Stimulated activated CD8-positive, alpha-beta memory T cell treated with anti-CD3 and anti-CD28 coated beads, Interleukin-4, amount 100 ng/mL, for 48 hours (primary cell): Measurements from ENCODE around the gene IFT74.

Experiments
- DNase-seq: peaks from one replicate; pipeline ENCODE4 v3.0.0-alpha.2; 2020

Gene IFT74

GRCh38 chr9:26955921-26956859 is at the start of gene IFT74:
Gene IFT74 (plus strand): TSS chr9:26956412. CDS start chr9:26961968, 5,556 bp downstream.
- DNase-seq: peak; percentile 95

- no peak for DNase-seq
Measured at GRCh38 chr9:26913138-26913668, 43.0 kb upstream of the IFT74 start.

GRCh38 chr9:26919698-26920097 is 36.5 kb upstream of the IFT74 start:
- DNase-seq: no peak

- no peak for DNase-seq
Measured at GRCh38 chr9:26925609-26926008, 30.6 kb upstream of the IFT74 start.

- no peak for DNase-seq
Measured at GRCh38 chr9:26928902-26929495, 27.2 kb upstream of the IFT74 start.

- DNase-seq: no peak
Measured at GRCh38 chr9:26935847-26936246, 20.4 kb upstream of the IFT74 start.

GRCh38 chr9:26937816-26938371 is 18.3 kb upstream of the IFT74 start:
- no peak for DNase-seq

GRCh38 chr9:26939955-26940711 is 16.1 kb upstream of the IFT74 start:
- no peak for DNase-seq

- no peak for DNase-seq
Measured at GRCh38 chr9:26940779-26941178, 15.4 kb upstream of the IFT74 start.

- DNase-seq: no peak
Measured at GRCh38 chr9:26945591-26945990, 10.6 kb upstream of the IFT74 start.

GRCh38 chr9:26946753-26947727 is 9.2 kb upstream of the IFT74 start, which contains the start of gene PLAA:
Gene PLAA (minus strand): TSS chr9:26947242. CDS start chr9:26947045, 197 bp downstream.
- DNase-seq: peak; percentile 88

- DNase-seq: peak; percentile 55
Measured at GRCh38 chr9:26947736-26948135, 8.5 kb upstream of the IFT74 start.

- DNase-seq: no peak
Measured at GRCh38 chr9:26949637-26950069, 6.6 kb upstream of the IFT74 start.

- DNase-seq: no peak
Measured at GRCh38 chr9:26950521-26950920, 5.7 kb upstream of the IFT74 start.

GRCh38 chr9:26951794-26952193 is 4.4 kb upstream of the IFT74 start:
- DNase-seq: no peak

GRCh38 chr9:26954050-26954508 is 2.1 kb upstream of the IFT74 start:
- no peak for DNase-seq

- DNase-seq: no peak
Measured at GRCh38 chr9:26955222-26955903, 849 bp upstream of the IFT74 start.

- DNase-seq: no peak
Measured at GRCh38 chr9:26956860-26957233, 635 bp downstream of the IFT74 start.

GRCh38 chr9:26971721-26972120 is 15.5 kb downstream of the IFT74 start:
- DNase-seq: no peak

- no peak for DNase-seq
Measured at GRCh38 chr9:26973989-26974388, 17.8 kb downstream of the IFT74 start.

GRCh38 chr9:26974927-26975326 is 18.7 kb downstream of the IFT74 start:
- no peak for DNase-seq
